Measurements from ENCODE around the gene MRAS. TPM values are rescaled to one million over a fixed set of nuclear protein-coding genes. Genes with fewer than 3 reads are reported as not detected.
A peak's percentile ranks its signal among the peaks of the same experiment; 100 is the strongest.

Gene MRAS
- total RNA-seq, 1 donor from 2014 or later, result 405 TPM

- peak; percentile 72 for ATAC-seq
- intact Hi-C loops (cut with micrococcal nuclease), result no loop called here
- DNase-seq, result peak; percentile 65
These were observed 33.1 kb downstream of the MRAS start for GRCh38 chr3:138381413-138381901.

GRCh38 chr3:138381950-138382715 lies 33.8 kb downstream of the MRAS start:
- DNase-seq (peak; percentile 82), ATAC-seq (peak; percentile 85)
- intact Hi-C loops (cut with micrococcal nuclease), result no loop called here

GRCh38 chr3:138383715-138384465 lies 35.5 kb downstream of the MRAS start:
- DNase-seq, result no peak
- intact Hi-C loops (cut with micrococcal nuclease), result no loop called here
- ATAC-seq, result no peak

GRCh38 chr3:138384531-138384930 lies 36.2 kb downstream of the MRAS start:
- DNase-seq (no peak), ATAC-seq (no peak)
- intact Hi-C loops (cut with micrococcal nuclease), result no loop called here

GRCh38 chr3:138384976-138385375 lies 36.6 kb downstream of the MRAS start:
- intact Hi-C loops (cut with micrococcal nuclease), result no loop called here

GRCh38 chr3:138389144-138389601 lies 40.8 kb downstream of the MRAS start:
- intact Hi-C loops (cut with micrococcal nuclease), result no loop called here
- DNase-seq (no peak), ATAC-seq (peak; percentile 6)

More at GRCh38 chr3:138384976-138385375, 36.6 kb downstream of the MRAS start:
- DNase-seq, result no peak
- no peak for ATAC-seq

- no peak for DNase-seq
- intact Hi-C loops (cut with micrococcal nuclease), result no loop called here
- ATAC-seq, result peak; percentile 88
These were observed 41.6 kb downstream of the MRAS start for GRCh38 chr3:138389841-138390581.

GRCh38 chr3:138390582-138390932 lies 42.2 kb downstream of the MRAS start:
- ATAC-seq (no peak), DNase-seq (no peak)
- intact Hi-C loops (cut with micrococcal nuclease), result no loop called here

GRCh38 chr3:138394156-138394555 lies 45.8 kb downstream of the MRAS start:
- intact Hi-C loops (cut with micrococcal nuclease), result no loop called here
- ATAC-seq, result no peak
- DNase-seq, result no peak

GRCh38 chr3:138394686-138395085 lies 46.3 kb downstream of the MRAS start:
- intact Hi-C loops (cut with micrococcal nuclease), result no loop called here
- ATAC-seq (no peak), DNase-seq (no peak)

- intact Hi-C loops (cut with micrococcal nuclease), result no loop called here
- peak; percentile 75 for ATAC-seq
- peak; percentile 63 for DNase-seq
These were observed 47.7 kb downstream of the MRAS start for GRCh38 chr3:138395865-138396751.

GRCh38 chr3:138396752-138397410 lies 48.5 kb downstream of the MRAS start:
- DNase-seq (no peak), ATAC-seq (peak; percentile 2)
- intact Hi-C loops (cut with micrococcal nuclease), result no loop called here

GRCh38 chr3:138397983-138398382 lies 49.6 kb downstream of the MRAS start:
- no peak for DNase-seq
- no peak for ATAC-seq
- intact Hi-C loops (cut with micrococcal nuclease), result no loop called here

GRCh38 chr3:138398791-138399575 lies 50.6 kb downstream of the MRAS start:
- DNase-seq (no peak), ATAC-seq (peak; percentile 4)
- intact Hi-C loops (cut with micrococcal nuclease), result no loop called here

- ATAC-seq (peak; percentile 43), DNase-seq (no peak)
- intact Hi-C loops (cut with micrococcal nuclease), result no loop called here
These were observed 51.4 kb downstream of the MRAS start for GRCh38 chr3:138399766-138400165.

- no peak for ATAC-seq
- DNase-seq, result no peak
- intact Hi-C loops (cut with micrococcal nuclease), result no loop called here
These were observed 52.3 kb downstream of the MRAS start for GRCh38 chr3:138400651-138401070.

GRCh38 chr3:138401834-138402233 lies 53.5 kb downstream of the MRAS start:
- DNase-seq, result no peak
- intact Hi-C loops (cut with micrococcal nuclease), result no loop called here
- ATAC-seq, result no peak

Data from left ventricle myocardium superior (tissue), 1 donor.